ENCODE data around the gene MRPL12.

MRPL12 gene

GRCh38 chr17:81666342-81667191, 36.6 kb upstream of the MRPL12 start, which contains the start of the genes CCDC137 and OXLD1 (continued):
- TF ChIP-seq ZNF341 (tag by site-specific recombination; IDR thresholded peaks at IDR 0.05; ENCODE audit: low read depth) = peak; percentile 88
- no peak for TF ChIP-seq REST (tag by site-specific recombination; IDR thresholded peaks at IDR 0.05)
- TF ChIP-seq OVOL3 (tag by site-specific recombination; IDR thresholded peaks at IDR 0.05) = no peak
- peak; percentile 72 for TF ChIP-seq PRDM10 (tag by site-specific recombination; IDR thresholded peaks at IDR 0.05)
- peak; percentile 97 for TF ChIP-seq ZBTB48 (tag by site-specific recombination; IDR thresholded peaks at IDR 0.05)
- no peak for TF ChIP-seq GLI4 (tag by site-specific recombination; IDR thresholded peaks at IDR 0.05)
- peak; percentile 60 for TF ChIP-seq ZNF660 (tag by site-specific recombination; IDR thresholded peaks at IDR 0.05)
- no peak for TF ChIP-seq ZNF645 (tag by site-specific recombination; IDR thresholded peaks at IDR 0.05)
- TF ChIP-seq ZNF639 (tag by site-specific recombination; IDR thresholded peaks at IDR 0.05) = no peak
- peak; percentile 42; the same call in 1 of the 2 replicates for TF ChIP-seq ZNF394 (tag by site-specific recombination; IDR thresholded peaks at IDR 0.05; ENCODE audit: borderline replicate concordance)
- TF ChIP-seq ZNF184 (tag by site-specific recombination; IDR thresholded peaks at IDR 0.05) = 0 out of 2 replicates have a peak, but pooled peaks have one; percentile 26
- peak; percentile 24; the same call in 1 of the 2 replicates for TF ChIP-seq KLF16 (tag by site-specific recombination; IDR thresholded peaks at IDR 0.05)
- peak; percentile 82 for TF ChIP-seq ZIC2 (tag by site-specific recombination; IDR thresholded peaks at IDR 0.05)
- no peak for TF ChIP-seq ZNF776 (tag by site-specific recombination; IDR thresholded peaks at IDR 0.05; ENCODE audit: borderline replicate concordance)
- peak; percentile 86 for TF ChIP-seq SP3 (tag by site-specific recombination; IDR thresholded peaks at IDR 0.05)
- peak; percentile 75; the same call in 1 of the 2 replicates for TF ChIP-seq ZXDB (tag by site-specific recombination; IDR thresholded peaks at IDR 0.05)
- TF ChIP-seq REPIN1 (tag by site-specific recombination; IDR thresholded peaks at IDR 0.05; ENCODE audit: low read depth) = no peak
- no peak for TF ChIP-seq HOXA7 (CRISPR knock-in tag; IDR thresholded peaks at IDR 0.05; ENCODE audit: borderline replicate concordance)
- no peak for TF ChIP-seq ZNF596 (tag by site-specific recombination; IDR thresholded peaks at IDR 0.05)
- TF ChIP-seq ZNF791 (tag by site-specific recombination; IDR thresholded peaks at IDR 0.05) = no peak
- no peak for TF ChIP-seq ZNF670 (tag by site-specific recombination; IDR thresholded peaks at IDR 0.05; ENCODE audit: low read depth)
- 0 out of 2 replicates have a peak, but pooled peaks have one; percentile 32 for TF ChIP-seq KLF9 (tag by site-specific recombination; IDR thresholded peaks at IDR 0.05; ENCODE audit: low read depth)
- no peak for TF ChIP-seq PRDM6 (tag by site-specific recombination; IDR thresholded peaks at IDR 0.05)
- TF ChIP-seq ZNF561 (tag by site-specific recombination; IDR thresholded peaks at IDR 0.05; ENCODE audit: borderline replicate concordance) = peak; percentile 78; the same call in 1 of the 2 replicates
- no peak for TF ChIP-seq ZNF148 (tag by site-specific recombination; IDR thresholded peaks at IDR 0.05; ENCODE audit: borderline replicate concordance)

Data from HEK293 (cell line).